Calu3 (cell line): ENCODE data around the gene TUFM. TPM values are rescaled to one million over a fixed set of nuclear protein-coding genes. Genes with fewer than 3 reads are reported as not detected.
"Not testable (repeated sequence)": the region's sequence is repeated elsewhere in the genome, so short reads cannot be mapped to it uniquely, and the experiment has no call there.

Experiments
- BruUV-seq: library from RNA; stranded (reverse); fragments of 400-500 nt; replicated peaks from 2 replicates; lab custom pipeline; 2021; lab: Mats Ljungman, UMichigan
- CTCF ChIA-PET: fragments of 300-600 bp; sonication (Branson Sonifier 250); formaldehyde crosslinking; loops from one replicate; lab custom pipeline; 2022; ENCODE audit warnings: antibody characterized with exemption; lab: Charles Lee
- DNase-seq: peaks from one replicate; pipeline ENCODE4 v3.0.0; 2022
- H3K27ac Mint-ChIP-seq: one replicate; pipeline ENCODE4 v1.8.0; 2022; ENCODE audit warnings: mixed read lengths; ENCODE audit not compliant: unreplicated experiment
- H3K27me3 Mint-ChIP-seq: one replicate; pipeline ENCODE4 v1.8.0; 2022; ENCODE audit warnings: mixed read lengths; ENCODE audit not compliant: unreplicated experiment
- H3K36me3 Mint-ChIP-seq: one replicate; pipeline ENCODE4 v1.8.0; 2022; ENCODE audit warnings: mild to moderate bottlenecking, moderate library complexity, mixed read lengths; ENCODE audit not compliant: insufficient read depth, unreplicated experiment
- H3K4me1 Mint-ChIP-seq: one replicate; pipeline ENCODE4 v1.8.0; 2022; ENCODE audit warnings: mild to moderate bottlenecking, low read depth, mixed read lengths; ENCODE audit not compliant: unreplicated experiment
- H3K4me3 Mint-ChIP-seq: one replicate; pipeline ENCODE4 v1.8.0; 2022; ENCODE audit warnings: mild to moderate bottlenecking, low read depth, moderate library complexity, mixed read lengths; ENCODE audit not compliant: unreplicated experiment
- H3K9me3 Mint-ChIP-seq: one replicate; pipeline ENCODE4 v1.8.0; 2022; ENCODE audit warnings: low read depth, mixed read lengths; ENCODE audit not compliant: unreplicated experiment
- CTCF ChIP-seq: fragments of 200-600 bp; IDR thresholded peaks from one replicate; pipeline ENCODE4 v1.8.0; 2022; ENCODE audit warnings: antibody characterized with exemption; ENCODE audit not compliant: unreplicated experiment
- intact Hi-C: fragments of 100-400 bp; cut with micrococcal nuclease; formaldehyde crosslinking; loops from one replicate; pipeline ENCODE4 v1.10.0; 2022; ENCODE audit not compliant: unreplicated experiment
- total RNA-seq: library from RNA; stranded (reverse); gene quantifications from 2 replicates; pipeline ENCODE4 v1.2.3, GENCODE V29; 2022

TUFM gene
- total RNA-seq, 1 experiment from 2014 or later, result 273 TPM

- no peak for TF ChIP-seq CTCF
- Mint-ChIP-seq H3K36me3 (peaks cover 96% of the 10 kb centered on the region), H3K27me3 (no peaks in the 10 kb centered on the region), H3K9me3 (peaks cover 4% of the 10 kb centered on the region), H3K4me3 (peak within 1 kb of the TSS; percentile 97), H3K27ac (peak within 1 kb of the TSS; percentile 96), H3K4me1 (peaks cover 42% of the 10 kb centered on the region)
- BruUV-seq, result no TSS peak
- CTCF ChIA-PET, result interaction anchor here (0.5 to 0.6 kb wide), 3 partner anchors 11 to 274 kb away, joined by 3 to 7 read pairs (median 3); no protein-coding TSS in a partner anchor
- DNase-seq, result peak; percentile 95
- intact Hi-C loops, result no loop called here
Measured at GRCh38 chr16:28822520-28823290, 23.4 kb downstream of the TUFM start, which contains the start of gene ATXN2L. Gene ATXN2L, plus strand, starts transcription at chr16:28822999. Its CDS starts 261 bp downstream, at chr16:28823260.

DNA sequence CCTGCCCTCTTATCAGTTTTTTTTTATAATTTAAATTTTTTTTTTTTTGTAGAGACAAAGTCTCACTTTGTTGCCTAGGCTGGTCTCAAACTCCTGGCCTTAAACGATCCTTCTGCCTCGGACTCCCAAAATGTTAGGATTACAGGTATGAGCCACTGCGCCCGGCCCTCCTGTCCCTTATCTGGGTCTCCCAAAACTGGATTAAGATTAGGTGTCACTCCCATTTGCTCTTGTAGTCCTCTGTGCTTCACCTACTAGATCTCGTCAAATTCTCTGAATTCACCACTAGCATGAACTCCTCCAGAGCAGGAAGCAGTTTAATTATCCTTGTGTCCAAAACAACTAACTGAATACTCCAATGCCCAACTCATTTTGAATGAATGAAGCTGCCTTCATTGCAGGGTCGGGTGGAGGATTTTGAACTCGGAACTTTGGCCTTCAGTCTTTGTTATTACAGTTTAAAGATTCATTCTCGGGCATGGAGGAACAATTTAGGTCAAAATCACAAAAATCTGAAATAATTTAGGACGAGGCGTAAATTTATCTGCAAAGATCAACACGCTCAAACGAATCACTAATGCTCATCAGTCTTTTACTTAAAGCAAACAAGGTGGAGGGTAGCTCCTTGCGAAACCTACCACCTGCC lies 24.2 kb downstream of the TUFM start:
- TF ChIP-seq CTCF, result no peak
- H3K9me3 Mint-ChIP-seq, result peaks cover 4% of the 10 kb centered on the region
- peak overlapping the region; percentile 90 for H3K27ac Mint-ChIP-seq
- intact Hi-C loops, result no loop called here
- H3K27me3 Mint-ChIP-seq, result no peaks in the 10 kb centered on the region
- BruUV-seq, result TSS peak; percentile 82
- H3K4me1 Mint-ChIP-seq, result peaks cover 41% of the 10 kb centered on the region
- H3K36me3 Mint-ChIP-seq, result peaks cover 89% of the 10 kb centered on the region
- no peak for DNase-seq
- H3K4me3 Mint-ChIP-seq, result peak overlapping the region; percentile 97
- CTCF ChIA-PET, result interaction anchor here (0.5 to 0.6 kb wide), 2 partner anchors 174 to 274 kb away, joined by 3 to 4 read pairs; no protein-coding TSS in a partner anchor

- H3K9me3 Mint-ChIP-seq, BruUV-seq, intact Hi-C loops, H3K27me3 Mint-ChIP-seq, DNase-seq, CTCF ChIA-PET: not testable (repeated sequence)
- Mint-ChIP-seq H3K4me3 (peak overlapping the region; percentile 97), H3K4me1 (peaks cover 27% of the 10 kb centered on the region), H3K27ac (peak overlapping the region; percentile 90), H3K36me3 (peaks cover 84% of the 10 kb centered on the region)
Measured at GRCh38 chr16:28820546-28820945, 25.6 kb downstream of the TUFM start.

GRCh38 chr16:28820016-28820415 lies 26.1 kb downstream of the TUFM start:
- DNase-seq, result no peak
- peaks cover 80% of the 10 kb centered on the region for H3K36me3 Mint-ChIP-seq
- no peaks in the 10 kb centered on the region for H3K27me3 Mint-ChIP-seq
- H3K4me1 Mint-ChIP-seq, result peaks cover 22% of the 10 kb centered on the region
- H3K27ac Mint-ChIP-seq, result peak overlapping the region; percentile 63
- TF ChIP-seq CTCF, result no peak
- intact Hi-C loops, result no loop called here
- no TSS peak for BruUV-seq
- H3K4me3 Mint-ChIP-seq, result no peak overlapping the region
- CTCF ChIA-PET, result interaction anchor here (1.0 kb wide), 1 partner anchor 59 kb away, joined by 10 read pairs; no protein-coding TSS in a partner anchor
- peaks cover 4% of the 10 kb centered on the region for H3K9me3 Mint-ChIP-seq

GRCh38 chr16:28807445-28808120 lies 38.6 kb downstream of the TUFM start:
- CTCF ChIA-PET, H3K4me1 Mint-ChIP-seq, H3K4me3 Mint-ChIP-seq, H3K9me3 Mint-ChIP-seq, H3K36me3 Mint-ChIP-seq, H3K27ac Mint-ChIP-seq, BruUV-seq, intact Hi-C loops, H3K27me3 Mint-ChIP-seq, DNase-seq: not testable (repeated sequence)

GRCh38 chr16:28802235-28803019 lies 43.7 kb downstream of the TUFM start:
- H3K27ac Mint-ChIP-seq, intact Hi-C loops, CTCF ChIA-PET, H3K36me3 Mint-ChIP-seq, H3K4me1 Mint-ChIP-seq, H3K4me3 Mint-ChIP-seq, DNase-seq, H3K9me3 Mint-ChIP-seq, H3K27me3 Mint-ChIP-seq, BruUV-seq: not testable (repeated sequence)
